Stimulated activated CD4-positive, alpha-beta T cell treated with anti-CD3 and anti-CD28 coated beads, Interleukin-4, amount 100 ng/mL, for 4 hours (primary cell): ENCODE data around the gene SEC22A.

Experiments
- DNase-seq, 2 experiments: peaks; one replicate each; pipeline ENCODE4 v3.0.0-alpha.2; 2020

The SEC22A gene, protein sequence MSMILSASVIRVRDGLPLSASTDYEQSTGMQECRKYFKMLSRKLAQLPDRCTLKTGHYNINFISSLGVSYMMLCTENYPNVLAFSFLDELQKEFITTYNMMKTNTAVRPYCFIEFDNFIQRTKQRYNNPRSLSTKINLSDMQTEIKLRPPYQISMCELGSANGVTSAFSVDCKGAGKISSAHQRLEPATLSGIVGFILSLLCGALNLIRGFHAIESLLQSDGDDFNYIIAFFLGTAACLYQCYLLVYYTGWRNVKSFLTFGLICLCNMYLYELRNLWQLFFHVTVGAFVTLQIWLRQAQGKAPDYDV

DNA sequence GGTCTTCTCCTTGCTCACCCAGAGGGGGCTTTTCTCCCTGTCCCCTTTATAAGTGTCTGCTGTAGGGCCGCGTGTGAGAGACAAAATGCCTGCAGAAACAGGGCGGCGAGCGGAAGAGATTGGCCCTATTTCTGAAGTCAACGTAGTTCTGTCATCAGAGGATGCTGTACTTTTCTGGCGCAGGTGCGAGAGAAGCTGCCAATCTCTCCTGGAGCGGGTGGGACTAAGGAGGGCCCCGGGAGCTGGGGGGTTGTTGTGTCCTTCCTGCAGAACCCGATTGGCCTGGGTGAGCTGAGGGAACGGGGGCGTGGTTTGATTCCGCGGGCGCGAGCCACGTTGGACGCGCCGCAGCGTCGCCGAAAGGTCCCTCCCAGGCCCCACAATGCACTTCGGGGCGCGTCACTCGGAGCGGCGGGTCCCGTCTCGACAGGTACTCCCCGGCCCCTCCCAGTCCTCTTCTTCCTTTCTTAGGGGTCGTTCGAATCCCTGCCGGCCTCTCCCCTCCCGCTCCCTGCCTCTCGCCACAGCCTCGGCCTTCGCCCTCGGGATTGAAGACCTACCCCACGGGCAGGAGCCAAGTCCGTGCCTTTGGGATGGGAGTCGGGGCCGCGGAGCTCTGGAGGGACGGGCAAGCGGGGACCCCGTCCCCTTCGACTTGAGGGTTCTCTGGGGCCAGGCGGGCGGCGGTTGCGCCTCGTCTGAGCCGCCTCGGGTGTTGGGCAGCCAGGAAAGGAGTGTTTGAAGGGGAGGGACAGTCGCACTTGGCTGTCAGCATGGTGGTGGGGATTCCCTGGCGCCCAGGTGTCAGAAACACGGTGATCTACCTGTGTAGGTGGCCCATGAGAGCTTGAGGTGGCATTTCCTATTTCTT is at the start of gene SEC22A:
TSS of gene SEC22A (plus strand) at position 387 of the 871 bp plus-strand sequence. CDS start 7,275 bp downstream, outside the sequence.
- peak; percentile 91 to 94 for DNase-seq

DNA sequence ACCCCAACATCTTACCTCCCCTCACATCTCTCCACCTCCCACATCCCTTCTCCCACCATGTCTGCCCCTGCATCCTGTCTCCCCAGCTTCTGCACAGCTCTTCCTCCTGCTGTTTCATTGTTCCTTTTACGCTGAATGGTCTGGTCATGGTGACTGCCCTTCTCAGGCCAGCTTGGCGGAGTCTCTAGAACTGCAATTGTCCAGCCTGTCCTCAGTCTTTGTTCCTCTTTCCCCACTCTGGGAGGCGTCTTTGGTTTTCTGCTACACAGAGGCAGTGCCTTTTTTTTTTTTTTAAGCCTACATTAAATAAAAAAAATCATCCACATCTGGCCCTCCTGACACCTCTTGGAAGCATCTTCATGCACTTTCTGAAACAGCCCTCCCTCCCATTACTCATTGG is 49.1 kb upstream of the SEC22A start:
- no peak for DNase-seq

DNA sequence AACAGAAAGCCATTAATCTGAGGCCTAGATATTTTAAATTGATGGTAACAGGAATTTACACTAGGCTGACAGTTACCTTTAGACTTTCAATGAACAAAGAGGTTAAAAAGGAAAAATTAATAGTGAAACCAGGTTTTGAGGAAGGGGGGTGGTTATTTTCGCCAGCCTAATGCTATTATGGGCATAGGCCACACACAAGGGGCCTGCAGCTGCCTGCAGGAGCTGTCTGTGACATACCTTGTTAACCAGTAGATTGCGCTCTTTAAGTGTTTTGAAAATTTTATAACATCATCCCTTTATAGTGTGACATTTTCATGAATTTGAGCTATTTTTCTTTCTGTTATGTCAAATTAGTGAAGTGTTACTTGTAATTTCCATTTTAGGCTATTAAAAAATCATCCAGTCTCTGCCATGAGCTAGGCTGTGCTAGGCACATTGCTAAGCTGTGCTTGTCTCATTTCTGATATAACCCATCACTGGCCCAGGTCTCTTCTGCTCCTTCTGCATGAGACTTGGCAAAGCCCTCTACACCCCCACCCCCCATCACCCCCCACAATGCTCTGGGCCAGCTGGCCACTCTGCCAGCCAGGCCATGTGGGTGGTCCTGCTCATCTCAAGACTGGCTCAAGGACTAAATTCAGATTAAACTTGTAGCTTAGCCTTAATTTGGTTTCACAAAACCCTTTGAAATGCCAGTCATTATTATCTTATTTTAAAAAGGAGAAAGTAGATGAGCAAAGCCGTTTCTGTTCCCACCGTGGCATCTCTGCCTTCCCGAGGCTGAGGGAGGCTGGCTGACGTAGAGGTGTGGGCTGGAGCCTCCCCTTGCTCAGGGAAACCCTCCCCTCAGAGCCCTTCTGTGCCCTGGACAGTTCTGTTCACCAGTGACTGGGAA is 48.4 kb upstream of the SEC22A start:
- no peak for DNase-seq

DNA sequence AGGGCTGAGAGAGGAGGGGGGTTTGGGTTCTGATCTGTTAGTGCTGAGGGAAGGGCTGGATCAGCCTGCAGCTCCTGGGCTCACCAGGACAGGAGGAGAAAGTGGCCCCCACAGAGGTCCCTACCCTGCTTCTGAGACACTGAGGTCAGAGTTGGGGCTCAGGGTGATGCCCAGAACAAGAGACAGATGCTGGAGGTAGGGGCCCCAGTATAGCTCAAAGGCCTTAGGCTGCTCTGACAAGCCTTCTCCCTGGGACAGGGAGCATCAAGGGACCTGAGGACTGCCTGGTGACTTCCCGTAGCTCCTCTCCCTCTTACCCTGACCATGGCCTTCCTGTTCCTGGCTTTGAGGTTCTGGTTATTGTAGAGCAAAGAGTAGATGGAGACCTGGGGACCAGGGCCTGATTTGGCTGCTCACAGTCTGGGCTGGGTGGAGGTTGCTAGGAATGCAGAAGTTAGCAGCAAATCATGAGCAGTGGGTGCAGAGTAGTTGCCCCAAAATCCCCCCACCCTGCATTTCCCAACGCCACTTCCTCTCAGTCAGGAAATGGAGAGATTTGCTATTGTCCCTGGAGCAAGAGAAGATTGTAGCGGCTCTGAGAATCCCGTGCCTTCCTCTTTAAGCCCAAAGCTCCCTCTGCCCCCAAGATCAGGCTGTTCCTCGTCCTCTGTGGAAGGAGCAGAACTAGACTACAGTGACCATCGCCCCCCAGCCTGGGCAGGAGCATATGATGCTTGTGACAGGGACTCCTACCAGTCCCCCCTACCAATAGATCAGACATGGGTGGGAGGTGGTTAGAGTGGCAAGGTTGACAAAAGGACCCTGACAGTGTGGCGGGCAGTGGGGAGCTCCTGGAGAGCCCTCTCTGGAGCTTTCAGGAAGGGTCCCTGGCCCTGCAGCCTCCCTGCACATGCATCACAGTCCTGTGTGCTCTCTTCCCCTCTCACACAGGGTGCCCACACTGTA is 47.4 kb upstream of the SEC22A start:
- no peak for DNase-seq

DNA sequence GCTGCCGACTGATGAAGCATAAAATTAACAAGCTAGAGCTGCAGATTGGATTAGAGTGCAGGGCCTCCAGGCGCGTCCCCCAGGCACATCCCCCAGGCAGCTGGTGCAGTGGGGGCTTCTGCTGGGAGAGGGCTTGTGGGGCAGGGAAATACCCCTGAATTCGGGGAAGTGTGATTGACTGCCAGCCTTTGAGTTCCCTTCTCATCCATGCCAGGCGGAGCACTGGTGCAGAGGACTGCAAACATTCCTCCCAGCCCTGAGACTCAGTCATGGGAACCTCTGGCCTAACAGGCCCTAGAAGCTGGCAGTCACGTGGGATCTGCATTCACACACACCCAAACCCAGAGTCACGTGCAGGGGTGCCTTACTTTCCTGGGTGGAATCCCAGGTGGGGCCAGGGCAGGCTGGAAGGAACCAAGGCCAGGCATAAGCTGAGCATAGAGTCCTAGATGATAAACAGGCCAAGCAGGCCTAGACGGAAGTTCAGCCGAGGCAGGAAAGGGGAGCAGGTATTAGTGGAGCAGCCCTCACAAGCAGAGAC is 46.2 kb upstream of the SEC22A start:
- no peak for DNase-seq

DNA sequence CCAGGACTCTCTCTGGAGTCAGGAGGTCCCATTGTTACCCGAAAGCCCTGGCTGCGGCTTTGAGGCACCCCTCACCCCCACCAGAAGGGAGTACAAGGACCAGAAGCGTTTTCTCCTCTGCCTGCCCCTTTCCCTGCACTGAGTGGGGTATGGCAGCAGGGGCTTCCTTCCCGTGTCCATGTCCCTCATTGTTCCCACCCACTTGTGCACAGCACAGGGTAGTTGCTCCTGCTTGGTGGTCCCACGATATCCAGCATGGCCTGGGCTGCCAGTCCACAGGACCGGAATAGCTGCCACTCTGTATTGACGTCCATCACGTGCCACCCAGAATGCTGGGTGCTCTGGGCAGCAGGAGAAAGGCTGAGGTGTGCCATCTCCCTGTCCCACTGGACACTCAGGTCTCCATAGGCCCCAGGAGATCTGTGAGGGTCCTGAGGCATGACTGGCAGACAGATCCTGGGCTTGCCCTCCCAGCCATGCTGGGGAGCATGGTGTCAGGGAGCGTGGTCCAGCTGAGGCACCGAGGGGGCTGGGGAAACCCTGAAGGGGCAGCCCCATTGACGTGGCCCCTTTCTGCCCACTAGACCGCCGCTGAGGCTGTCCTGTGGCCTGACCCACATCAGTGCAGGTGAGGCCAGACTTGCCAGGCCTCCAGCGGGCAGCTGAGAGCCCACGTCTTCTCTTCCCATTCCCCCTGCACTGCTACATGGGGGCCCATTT is 45.3 kb upstream of the SEC22A start:
- no peak for DNase-seq

DNA sequence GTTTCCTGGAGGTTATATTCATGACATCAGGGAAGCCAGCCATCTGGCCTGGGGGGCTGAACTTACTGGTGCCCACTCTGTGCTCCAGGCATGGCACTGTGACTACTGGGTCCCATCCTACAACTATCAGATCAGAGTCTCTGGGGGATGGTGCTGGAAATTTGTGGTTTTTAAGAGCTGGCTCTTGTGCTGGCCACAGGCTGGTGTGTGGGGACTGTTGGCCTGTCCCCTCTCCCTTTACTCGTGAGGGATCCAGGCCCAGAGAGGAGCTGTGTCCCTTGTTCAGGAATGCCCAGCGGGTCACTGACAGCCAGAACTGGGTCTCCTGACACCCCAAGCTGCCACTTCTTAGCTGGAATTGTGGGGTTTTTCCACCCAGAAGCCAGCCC is 44.5 kb upstream of the SEC22A start:
- DNase-seq, result no peak

DNA sequence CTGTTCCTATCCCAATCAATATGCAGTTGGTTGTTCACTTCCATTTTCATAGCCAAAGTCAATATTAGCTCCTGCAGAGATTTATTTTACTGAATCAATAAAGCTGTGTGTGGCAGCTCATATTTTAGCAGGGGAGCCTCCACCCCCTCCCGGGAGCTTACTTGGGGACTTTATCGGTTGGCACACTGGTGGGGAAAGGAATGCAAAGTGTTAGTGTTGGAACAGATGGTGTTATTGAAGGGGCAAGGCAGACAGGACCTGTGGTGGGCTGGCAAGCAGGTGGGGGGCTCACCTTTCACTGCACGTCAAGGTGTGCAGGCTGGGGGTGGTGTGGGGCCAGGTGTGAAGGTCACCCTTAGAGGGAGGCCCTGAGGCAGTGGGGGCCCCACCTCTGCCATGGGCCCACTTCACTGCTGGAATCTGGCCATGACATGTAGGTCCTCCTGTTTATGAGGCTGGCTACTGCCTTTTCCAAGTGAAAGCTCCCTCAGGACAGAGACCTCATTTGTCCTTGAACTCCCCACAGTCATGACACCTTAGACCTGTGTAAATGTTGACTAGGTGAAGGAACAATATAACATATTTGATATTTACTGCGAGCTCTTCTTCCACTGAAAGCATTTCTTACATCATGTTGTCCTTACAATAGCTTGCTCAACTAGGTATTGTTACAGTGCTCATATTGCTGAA is 44.0 kb upstream of the SEC22A start:
- no peak for DNase-seq

DNA sequence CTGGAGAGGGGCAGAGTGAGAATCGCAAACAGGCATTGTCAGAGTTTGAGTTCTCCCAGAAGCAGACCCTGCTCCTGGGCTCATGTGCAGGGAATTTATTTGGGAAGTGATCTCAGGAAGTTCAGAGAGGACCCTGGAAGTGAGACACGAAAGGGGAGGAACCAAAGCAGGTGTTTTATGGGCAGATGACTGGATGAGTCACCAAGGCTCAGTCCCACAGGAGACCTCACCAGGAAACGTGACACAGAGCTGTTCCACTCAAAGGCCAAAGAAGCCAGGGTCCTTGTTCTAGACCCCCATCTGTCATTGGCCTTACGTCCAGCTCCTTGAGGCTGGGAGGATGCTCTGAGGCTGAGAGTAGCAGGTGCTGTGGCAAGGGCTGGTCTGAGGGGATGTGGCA is 43.4 kb upstream of the SEC22A start:
- no peak for DNase-seq

DNA sequence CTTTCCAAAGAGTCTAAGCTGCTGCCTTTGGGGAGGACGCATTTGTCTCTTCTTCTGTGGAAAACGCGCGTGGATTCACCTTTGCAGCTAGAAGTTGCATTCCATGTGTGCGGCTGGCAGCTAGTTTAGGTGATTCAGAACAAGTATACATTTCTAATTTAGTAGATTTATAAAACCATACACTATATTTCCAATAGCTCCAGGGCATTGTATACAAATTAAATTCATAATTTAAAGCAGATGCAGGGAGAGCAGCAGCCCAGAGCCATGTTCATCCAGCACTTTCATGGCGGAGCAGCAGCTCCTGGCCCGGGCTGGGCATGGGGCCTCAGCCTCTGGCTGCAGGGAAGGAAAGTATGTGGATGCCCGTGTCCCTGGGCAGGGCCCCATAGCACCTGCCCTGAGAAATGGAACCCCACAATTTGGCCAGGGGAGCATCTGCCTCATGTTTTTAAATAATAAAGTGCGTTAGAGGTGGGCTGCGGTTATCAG is 42.8 kb upstream of the SEC22A start:
- no peak for DNase-seq

DNA sequence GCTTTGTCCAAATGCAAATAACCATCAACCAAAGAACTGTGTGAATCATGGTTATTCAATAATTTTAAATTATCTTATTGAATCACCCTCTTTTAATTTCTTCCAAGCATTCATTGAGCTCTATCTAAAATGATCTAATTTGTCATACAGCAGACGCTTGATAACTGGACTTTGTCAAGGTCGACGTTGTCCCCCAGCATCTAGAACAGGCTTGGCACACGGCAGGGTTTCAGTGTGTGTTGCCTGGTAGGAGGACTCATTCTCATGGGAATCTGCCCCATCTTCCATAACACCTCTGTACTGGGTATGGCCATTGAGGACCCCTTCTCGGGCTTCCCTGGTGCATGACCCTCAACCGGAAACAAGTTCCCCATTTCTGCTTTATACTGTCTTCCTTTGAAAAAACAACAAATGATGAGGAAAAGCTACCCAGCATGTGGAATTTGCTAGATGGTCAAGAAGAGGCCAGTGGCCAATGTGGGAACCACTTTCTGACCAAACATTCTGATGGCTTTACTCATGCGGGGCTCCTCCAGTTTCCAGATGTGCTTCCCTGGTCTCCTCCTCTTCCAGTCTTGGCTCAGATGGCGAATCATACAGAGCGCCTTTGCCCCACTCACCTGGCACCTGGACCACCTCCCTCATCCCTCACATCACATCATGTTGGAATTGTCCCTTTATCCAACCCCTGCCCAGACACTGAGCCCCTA is 41.7 kb upstream of the SEC22A start:
- no peak for DNase-seq

DNA sequence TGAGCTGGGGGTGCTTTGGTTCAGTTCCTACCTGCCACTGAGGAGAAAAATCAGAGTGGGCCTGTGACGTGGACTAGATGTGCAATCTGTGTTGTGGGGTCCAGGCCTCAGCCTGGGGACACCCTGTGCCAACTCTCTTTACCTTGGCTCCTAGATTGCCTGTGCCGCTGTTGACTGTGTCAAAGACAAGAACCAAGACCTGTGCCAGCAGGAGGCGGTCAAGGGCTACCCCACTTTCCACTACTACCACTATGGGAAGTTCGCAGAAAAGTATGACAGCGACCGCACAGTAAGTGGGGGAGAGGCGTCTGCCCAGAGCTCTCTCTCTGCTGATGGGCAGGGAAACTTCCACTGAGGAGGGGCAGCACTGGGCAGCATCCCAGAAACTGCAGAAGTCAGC is 40.6 kb upstream of the SEC22A start:
- DNase-seq, result no peak

DNA sequence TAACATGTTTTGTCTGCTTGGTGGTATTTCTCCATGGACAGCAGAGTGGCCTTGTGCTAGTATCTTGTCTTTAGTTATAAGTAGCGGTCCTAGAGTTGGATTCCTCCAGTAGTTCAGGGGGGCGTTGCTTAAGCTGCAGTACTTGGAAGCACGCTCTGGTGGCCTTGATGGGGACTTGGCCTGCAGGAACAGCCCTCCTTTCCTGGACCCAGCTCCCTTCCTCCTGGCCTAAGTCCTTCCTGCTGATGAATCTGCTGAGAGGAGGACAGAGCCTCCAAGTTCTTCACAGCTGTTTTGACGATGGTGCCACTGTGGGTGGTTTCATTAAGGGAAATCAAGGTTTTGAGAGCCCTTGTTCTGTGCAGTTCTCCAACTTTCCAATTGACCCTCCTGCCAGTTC is 38.6 kb upstream of the SEC22A start:
- no peak for DNase-seq

DNA sequence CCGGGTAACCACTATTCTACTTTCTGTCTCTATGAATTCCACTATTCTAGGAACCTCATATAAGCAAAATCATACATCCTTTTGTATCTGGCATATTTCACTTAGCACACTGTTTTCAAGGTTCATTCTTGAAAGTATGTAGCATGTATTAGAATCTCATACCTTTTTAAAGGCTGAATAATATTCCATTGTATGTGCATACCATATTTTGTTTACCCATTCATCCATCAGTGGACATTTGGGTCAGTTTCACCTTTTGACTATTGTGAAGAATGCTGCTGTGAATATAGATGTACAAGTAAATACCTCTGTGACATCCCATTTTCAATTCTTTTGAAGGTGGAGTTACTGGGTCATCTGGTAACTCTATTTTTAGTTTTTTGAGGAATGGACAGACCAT is 36.6 kb upstream of the SEC22A start:
- DNase-seq, result no peak

DNA sequence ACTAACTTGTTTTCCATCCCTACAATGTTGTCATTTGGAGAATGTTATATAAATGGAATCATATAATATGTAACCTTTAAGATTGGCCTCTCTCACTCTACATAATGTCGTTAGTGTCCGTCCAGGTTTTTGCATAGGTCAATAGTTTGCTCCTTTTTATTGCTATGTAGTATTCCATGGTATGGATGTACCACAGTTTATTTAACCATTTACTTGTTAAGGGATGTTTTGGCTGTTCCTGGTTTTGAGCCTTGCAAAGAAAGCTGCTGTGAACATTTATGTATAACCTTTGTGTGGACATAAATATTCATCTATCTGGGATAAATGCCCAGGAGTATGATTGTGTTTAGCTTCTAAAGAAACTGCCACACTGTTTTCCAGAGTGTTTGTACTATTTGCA is 34.1 kb upstream of the SEC22A start:
- no peak for DNase-seq

DNA sequence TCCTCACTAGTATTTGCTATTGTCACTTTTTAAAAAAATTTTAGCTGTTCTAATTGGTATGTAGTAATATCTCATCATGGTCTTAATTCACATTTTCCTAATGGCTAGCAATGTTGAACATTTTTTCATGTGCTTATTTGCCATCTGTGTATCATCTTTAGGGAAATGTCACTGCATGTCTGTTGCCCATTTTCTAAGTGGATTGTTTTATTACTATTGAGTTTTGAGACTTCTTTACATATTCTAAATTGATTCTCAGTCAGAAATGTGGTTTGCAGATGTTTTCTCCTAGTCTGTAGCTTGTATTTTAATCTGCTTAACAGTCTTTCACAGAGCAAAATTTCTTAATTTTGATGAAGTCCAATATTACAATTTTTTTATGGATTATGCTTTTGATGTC is 33.6 kb upstream of the SEC22A start:
- DNase-seq, result no peak

DNA sequence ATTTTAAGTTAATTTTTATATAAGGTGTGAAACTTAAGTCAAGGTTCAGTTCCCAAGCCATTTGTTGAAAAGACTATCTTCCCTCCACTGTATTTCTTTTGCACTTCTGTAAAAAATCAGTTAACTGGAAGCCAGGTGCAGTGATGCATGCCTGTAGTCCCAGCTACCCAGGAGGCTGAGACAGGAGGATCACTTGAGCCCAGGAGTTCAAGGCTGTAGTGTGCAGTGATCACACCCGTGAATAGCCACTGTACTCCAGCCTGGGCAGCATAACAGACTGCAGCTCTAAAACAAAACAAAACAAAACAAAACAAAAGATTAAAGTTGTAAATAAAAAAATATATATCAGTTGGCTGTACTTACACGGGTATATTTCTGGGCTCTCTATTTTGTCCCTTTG is 33.1 kb upstream of the SEC22A start:
- DNase-seq, result no peak

DNA sequence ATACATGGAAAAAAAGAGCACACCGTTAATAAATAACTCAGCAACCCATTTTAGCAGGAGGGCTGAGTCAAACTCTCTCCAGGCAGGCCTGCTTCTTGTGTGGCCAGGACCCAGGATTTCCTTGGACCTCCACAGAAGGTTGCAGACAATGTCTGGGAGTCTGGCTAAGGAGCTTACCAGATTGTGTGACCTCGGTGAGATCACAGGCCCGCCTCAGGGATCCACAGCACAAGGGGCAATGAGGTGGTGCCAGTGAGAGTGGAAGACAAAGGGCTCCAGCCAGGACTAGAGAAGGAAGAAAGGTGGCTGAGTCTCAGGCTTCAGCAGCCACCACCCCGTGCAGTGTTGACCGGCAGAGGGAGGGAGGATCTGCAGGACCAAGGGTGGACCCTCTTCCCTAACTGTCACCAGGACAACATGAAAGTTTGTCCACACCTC is 32.2 kb upstream of the SEC22A start:
- no peak for DNase-seq

DNA sequence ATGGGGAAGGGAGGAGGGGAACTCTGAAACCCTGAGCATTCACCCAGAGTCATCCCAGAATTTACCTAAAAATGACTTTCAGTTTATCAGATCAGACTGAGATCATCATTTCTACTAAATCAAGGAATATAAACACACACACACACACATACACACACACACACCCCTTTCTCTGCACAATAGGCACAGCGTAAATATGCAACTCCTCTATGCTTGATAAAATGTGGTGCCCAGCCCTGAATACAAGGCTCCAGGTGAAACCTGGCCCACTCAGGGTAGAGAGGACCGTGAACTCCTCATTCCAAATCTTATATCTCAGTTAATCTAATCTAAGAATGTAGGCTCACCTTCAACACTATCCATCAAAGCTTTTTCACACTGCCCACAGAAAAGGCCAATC is 31.8 kb upstream of the SEC22A start:
- DNase-seq, result no peak

DNA sequence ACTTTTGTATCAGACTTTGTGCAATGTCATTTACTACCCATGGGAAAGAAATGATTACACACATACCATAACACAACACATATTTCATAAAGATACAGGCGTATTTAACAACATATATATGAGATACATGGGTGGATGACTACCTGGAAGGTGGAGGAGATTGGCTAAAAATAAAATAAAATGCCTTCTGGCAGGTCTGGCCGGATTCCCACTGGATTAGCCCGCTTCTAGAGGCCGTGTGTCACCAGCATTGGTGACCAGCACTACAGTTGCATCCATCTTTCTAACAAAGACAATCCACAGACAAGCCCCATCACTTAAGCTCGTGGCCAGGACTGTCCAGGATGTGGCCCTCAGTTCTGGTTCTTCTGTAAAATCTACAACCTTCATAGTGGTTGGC is 21.0 kb upstream of the SEC22A start:
- DNase-seq, result no peak
